Loucy (cell line): Measurements from ENCODE around the gene WHAMM.

Source experiments
- EZH2phosphoT487 ChIP-seq: fragments of 200-600 bp; IDR thresholded peaks from 2 replicates; pipeline ENCODE4 v1.6.1; 2018; ENCODE audit warnings: antibody characterized with exemption, mild to moderate bottlenecking, moderate library complexity, borderline replicate concordance
- TF ChIP-seq, protein P1 (sequence below): fragments of 200-600 bp; sonication (generic); conservative IDR thresholded peaks from 2 replicates; pipeline ENCODE4 v1.5.1; 2014; ENCODE audit warnings: mild to moderate bottlenecking, antibody characterized with exemption, low read length

DNA sequence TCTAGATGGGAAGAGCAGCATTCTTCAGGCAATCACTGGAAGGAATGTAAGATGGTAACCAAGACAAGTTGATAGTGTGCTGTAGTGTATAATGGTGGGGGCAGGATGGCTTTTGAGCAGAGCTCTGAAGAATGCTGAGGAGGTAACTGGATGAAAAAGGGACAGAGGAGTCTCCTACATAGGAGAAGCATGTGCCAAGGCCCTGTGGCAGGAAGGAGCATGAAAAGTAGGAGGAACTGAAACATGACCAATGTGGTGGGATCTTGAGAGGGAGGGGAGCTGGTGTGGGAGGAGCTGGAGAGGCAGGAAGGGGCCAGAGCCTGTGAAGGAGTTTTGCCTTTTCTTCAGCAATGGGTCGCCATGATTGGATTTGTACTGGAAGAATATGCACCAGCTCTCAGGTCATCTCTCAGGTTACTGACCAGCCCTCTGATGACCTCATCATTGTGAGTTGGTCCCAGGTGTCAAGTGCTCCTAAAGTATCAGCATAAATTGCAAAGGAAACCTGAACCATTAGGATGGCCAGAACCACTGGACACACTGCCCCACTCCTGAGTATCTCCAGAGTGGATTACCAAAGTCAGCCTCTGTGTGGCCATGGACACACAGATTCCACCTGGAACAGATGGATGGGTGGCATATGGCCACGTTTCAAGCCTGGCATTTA, 42.1 kb upstream of the WHAMM start:
- TF ChIP-seq, protein P1, sequence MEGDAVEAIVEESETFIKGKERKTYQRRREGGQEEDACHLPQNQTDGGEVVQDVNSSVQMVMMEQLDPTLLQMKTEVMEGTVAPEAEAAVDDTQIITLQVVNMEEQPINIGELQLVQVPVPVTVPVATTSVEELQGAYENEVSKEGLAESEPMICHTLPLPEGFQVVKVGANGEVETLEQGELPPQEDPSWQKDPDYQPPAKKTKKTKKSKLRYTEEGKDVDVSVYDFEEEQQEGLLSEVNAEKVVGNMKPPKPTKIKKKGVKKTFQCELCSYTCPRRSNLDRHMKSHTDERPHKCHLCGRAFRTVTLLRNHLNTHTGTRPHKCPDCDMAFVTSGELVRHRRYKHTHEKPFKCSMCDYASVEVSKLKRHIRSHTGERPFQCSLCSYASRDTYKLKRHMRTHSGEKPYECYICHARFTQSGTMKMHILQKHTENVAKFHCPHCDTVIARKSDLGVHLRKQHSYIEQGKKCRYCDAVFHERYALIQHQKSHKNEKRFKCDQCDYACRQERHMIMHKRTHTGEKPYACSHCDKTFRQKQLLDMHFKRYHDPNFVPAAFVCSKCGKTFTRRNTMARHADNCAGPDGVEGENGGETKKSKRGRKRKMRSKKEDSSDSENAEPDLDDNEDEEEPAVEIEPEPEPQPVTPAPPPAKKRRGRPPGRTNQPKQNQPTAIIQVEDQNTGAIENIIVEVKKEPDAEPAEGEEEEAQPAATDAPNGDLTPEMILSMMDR = no peak
- no peak for TF ChIP-seq EZH2phosphoT487
